ENCODE measurements around the gene CDK8.

DNA sequence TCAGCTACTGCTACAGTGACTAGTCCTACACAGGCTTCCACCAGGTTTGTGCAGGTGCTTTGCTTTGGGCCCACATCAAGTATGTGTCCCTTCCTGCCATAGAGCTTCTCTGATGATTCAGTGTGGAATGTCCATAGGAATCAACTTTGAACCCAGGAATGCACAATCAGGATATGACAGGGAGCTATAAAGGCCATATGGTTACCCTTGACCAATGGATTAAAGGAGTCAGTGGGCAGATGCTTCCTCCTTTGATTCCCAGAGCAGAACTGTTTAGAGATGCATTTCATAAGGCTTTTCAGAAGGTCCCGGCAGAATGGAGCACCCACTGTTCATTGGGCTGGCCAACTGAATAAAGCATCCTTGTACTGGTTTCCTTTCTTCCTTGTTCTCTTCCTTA is 158.3 kb downstream of the CDK8 start:
- no peak for TF ChIP-seq RBM22 (IDR thresholded peaks at IDR 0.05; ENCODE audit: low read depth, low read length, poor library complexity, severe bottlenecking)
- no peak for TF ChIP-seq ZFX (CRISPR knock-in tag; IDR thresholded peaks at IDR 0.05)
- TF ChIP-seq, protein P1, sequence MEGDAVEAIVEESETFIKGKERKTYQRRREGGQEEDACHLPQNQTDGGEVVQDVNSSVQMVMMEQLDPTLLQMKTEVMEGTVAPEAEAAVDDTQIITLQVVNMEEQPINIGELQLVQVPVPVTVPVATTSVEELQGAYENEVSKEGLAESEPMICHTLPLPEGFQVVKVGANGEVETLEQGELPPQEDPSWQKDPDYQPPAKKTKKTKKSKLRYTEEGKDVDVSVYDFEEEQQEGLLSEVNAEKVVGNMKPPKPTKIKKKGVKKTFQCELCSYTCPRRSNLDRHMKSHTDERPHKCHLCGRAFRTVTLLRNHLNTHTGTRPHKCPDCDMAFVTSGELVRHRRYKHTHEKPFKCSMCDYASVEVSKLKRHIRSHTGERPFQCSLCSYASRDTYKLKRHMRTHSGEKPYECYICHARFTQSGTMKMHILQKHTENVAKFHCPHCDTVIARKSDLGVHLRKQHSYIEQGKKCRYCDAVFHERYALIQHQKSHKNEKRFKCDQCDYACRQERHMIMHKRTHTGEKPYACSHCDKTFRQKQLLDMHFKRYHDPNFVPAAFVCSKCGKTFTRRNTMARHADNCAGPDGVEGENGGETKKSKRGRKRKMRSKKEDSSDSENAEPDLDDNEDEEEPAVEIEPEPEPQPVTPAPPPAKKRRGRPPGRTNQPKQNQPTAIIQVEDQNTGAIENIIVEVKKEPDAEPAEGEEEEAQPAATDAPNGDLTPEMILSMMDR (IDR thresholded peaks at IDR 0.05 in 2 of 3, conservative IDR thresholded peaks at IDR 0.05 in 1 of 3; ENCODE audit: insufficient read depth in 2 of 3, low read depth in 1 of 3, low read length in 3 of 3), result no peak
- TF ChIP-seq, protein P2, sequence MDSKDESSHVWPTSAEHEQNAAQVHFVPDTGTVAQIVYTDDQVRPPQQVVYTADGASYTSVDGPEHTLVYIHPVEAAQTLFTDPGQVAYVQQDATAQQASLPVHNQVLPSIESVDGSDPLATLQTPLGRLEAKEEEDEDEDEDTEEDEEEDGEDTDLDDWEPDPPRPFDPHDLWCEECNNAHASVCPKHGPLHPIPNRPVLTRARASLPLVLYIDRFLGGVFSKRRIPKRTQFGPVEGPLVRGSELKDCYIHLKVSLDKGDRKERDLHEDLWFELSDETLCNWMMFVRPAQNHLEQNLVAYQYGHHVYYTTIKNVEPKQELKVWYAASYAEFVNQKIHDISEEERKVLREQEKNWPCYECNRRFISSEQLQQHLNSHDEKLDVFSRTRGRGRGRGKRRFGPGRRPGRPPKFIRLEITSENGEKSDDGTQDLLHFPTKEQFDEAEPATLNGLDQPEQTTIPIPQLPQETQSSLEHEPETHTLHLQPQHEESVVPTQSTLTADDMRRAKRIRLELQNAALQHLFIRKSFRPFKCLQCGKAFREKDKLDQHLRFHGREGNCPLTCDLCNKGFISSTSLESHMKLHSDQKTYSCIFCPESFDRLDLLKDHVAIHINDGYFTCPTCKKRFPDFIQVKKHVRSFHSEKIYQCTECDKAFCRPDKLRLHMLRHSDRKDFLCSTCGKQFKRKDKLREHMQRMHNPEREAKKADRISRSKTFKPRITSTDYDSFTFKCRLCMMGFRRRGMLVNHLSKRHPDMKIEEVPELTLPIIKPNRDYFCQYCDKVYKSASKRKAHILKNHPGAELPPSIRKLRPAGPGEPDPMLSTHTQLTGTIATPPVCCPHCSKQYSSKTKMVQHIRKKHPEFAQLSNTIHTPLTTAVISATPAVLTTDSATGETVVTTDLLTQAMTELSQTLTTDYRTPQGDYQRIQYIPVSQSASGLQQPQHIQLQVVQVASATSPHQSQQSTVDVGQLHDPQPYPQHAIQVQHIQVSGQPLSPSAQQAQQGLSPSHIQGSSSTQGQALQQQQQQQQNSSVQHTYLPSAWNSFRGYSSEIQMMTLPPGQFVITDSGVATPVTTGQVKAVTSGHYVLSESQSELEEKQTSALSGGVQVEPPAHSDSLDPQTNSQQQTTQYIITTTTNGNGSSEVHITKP (IDR thresholded peaks at IDR 0.05; ENCODE audit: partially characterized antibody), result no peak
- TF ChIP-seq BRD4 (IDR thresholded peaks at IDR 0.05), result no peak
- TF ChIP-seq POLR2A (conservative IDR thresholded peaks at IDR 0.05), result no peak
- no peak for TF ChIP-seq ZNF274 (IDR thresholded peaks at IDR 0.05; ENCODE audit: borderline replicate concordance, low read depth, low read length)
- no peak for TF ChIP-seq MEIS2 (IDR thresholded peaks at IDR 0.05; ENCODE audit: partially characterized antibody)
- TF ChIP-seq FOXK2 (conservative IDR thresholded peaks at IDR 0.05 in 1 of 2, IDR thresholded peaks at IDR 0.05 in 1 of 2; ENCODE audit: low read depth in 2 of 2), result no peak

Data from K562 (cell line).